NOMO-1 (cell line): ENCODE data around the gene SPRYD4.

Experiments used
- DNase-seq, 2 experiments: peaks; one replicate each; lab custom pipeline; 2025; ENCODE audit not compliant: unreplicated experiment in 2 of 2; lab: John Stamatoyannopoulos, UW

Gene SPRYD4

GRCh38 chr12:56520048-56520447 lies 51.7 kb downstream of the SPRYD4 start:
- no peak for DNase-seq

GRCh38 chr12:56520506-56520905 lies 52.1 kb downstream of the SPRYD4 start:
- peak in 1 of 2 experiments; percentile 40 for DNase-seq

- no peak for DNase-seq
Observed at GRCh38 chr12:56521209-56521589, 52.8 kb downstream of the SPRYD4 start.

GRCh38 chr12:56521590-56522371 lies 53.4 kb downstream of the SPRYD4 start, which contains the start of gene RBMS2:
TSS of gene RBMS2 (plus strand) at chr12:56521820. CDS start at chr12:56522024, 204 bp downstream.
- peak; percentile 32 to 64 for DNase-seq

- no peak for DNase-seq
Observed at GRCh38 chr12:56522411-56523193, 54.2 kb downstream of the SPRYD4 start.

- no peak for DNase-seq
Observed at GRCh38 chr12:56528846-56529245, 60.5 kb downstream of the SPRYD4 start.
